Activated CD4-positive, alpha-beta memory T cell treated with anti-CD3 and anti-CD28 coated beads for 36 hours (primary cell): ENCODE results near the gene ZNF827. TPM values are rescaled to one million over a fixed set of nuclear protein-coding genes. Genes with fewer than 3 reads are reported as not detected.
A peak's percentile ranks its signal among the peaks of the same experiment; 100 is the strongest.

ENCODE experiments used
- CTCF ChIA-PET: fragments of 350-600 bp; sonication (Branson Sonifier 250); formaldehyde crosslinking; loops from one replicate; lab custom pipeline; 2021; ENCODE audit warnings: antibody characterized with exemption, inconsistent platforms; lab: Charles Lee
- POLR2A ChIA-PET: fragments of 350-600 bp; sonication (Branson Sonifier 250); formaldehyde crosslinking; loops from one replicate; lab custom pipeline; 2021; ENCODE audit warnings: antibody characterized with exemption; lab: Charles Lee
- DNase-seq: peaks from one replicate; pipeline ENCODE4 v3.0.0-alpha.2; 2020
- H3K27ac Mint-ChIP-seq: one replicate; pipeline ENCODE4 v1.8.0; 2021; ENCODE audit warnings: mixed read lengths
- H3K27me3 Mint-ChIP-seq: one replicate; pipeline ENCODE4 v1.8.0; 2021; ENCODE audit warnings: mixed read lengths
- H3K36me3 Mint-ChIP-seq: one replicate; pipeline ENCODE4 v1.8.0; 2021; ENCODE audit warnings: mixed read lengths
- H3K4me1 Mint-ChIP-seq: one replicate; pipeline ENCODE4 v1.8.0; 2021; ENCODE audit warnings: low read depth, mixed read lengths
- H3K4me3 Mint-ChIP-seq: one replicate; pipeline ENCODE4 v1.8.0; 2021; ENCODE audit warnings: mild to moderate bottlenecking, mixed read lengths
- H3K9me3 Mint-ChIP-seq: one replicate; pipeline ENCODE4 v1.8.0; 2021; ENCODE audit warnings: mixed read lengths
- intact Hi-C: fragments of 100-400 bp; cut with micrococcal nuclease; formaldehyde crosslinking; loops from one replicate; pipeline ENCODE4 v1.15.1; 2023
- total RNA-seq, 2 experiments: library from RNA; stranded (reverse); gene quantifications; one replicate each; pipeline ENCODE4 v1.2.3, GENCODE V29; 2021

Gene ZNF827
- total RNA-seq, 2 experiments from 2014 or later: 17.3 to 17.7 TPM

DNA sequence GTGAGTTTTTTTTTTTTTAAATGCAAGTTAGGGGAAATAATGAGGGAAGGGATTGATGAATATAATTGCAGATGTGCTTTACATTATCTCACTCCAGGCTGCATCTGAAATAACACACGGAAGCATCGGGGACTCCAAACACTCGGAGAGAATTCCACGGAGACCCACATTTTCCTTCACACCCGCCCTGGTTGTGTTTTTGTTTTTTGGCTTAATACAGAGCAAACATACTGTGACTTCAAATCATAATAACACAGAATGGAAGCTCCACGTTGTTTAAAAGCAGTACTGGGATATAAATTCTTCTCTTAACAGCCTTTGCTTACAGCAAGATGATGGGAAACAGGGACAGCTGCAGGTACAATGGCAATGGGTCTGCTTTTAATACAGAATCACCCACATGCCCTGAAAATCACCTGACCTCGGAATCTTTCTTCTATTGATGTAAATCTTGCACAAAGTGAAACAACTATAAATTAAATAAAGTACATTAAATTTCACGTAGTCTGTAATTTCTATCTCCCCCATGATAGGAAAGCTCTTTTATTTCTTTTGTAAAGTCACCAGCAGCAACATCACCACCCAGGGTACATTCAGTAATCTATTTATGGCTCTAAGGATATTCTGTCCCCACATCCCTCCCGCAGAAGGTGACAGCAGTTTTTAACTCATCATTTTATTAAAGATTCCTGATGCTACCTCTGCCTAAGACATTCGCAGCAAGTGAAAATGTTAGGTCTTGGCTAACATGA lies 119.3 kb downstream of the ZNF827 start:
- Mint-ChIP-seq H3K4me1 (peaks cover 29% of the 10 kb centered on the region), H3K9me3 (no peaks in the 10 kb centered on the region), H3K27ac (no peak overlapping the region), H3K27me3 (no peaks in the 10 kb centered on the region), H3K36me3 (peaks cover 67% of the 10 kb centered on the region), H3K4me3 (no peak overlapping the region)
- no peak for DNase-seq
- intact Hi-C loops: no loop called here
- ChIA-PET POLR2A (no interaction called here), CTCF (interaction anchor here (0.8 kb wide), 1 partner anchor 182 kb away, joined by 4 read pairs; no protein-coding TSS in a partner anchor)

DNA sequence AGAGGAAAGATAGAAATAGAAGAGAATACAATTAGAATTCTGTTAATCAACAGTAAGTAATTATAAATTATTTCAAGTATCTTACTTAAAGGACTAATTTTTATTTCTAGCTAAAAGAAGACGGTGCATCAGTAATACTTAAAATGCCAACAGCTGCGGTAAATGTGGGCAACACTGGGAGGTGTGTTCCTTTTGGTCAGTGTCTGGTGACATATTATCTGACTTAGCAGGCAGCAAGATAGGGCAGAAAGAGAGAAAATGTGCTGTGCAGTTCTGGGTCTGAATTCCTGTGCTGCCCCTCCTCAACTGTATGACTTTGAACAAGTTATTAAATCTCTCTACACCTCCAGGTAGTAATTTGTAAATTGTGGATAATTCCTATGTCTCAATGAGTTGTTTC lies 120.6 kb downstream of the ZNF827 start:
- H3K27ac Mint-ChIP-seq: no peak overlapping the region
- no peaks in the 10 kb centered on the region for H3K27me3 Mint-ChIP-seq
- H3K4me3 Mint-ChIP-seq: no peak overlapping the region
- peaks cover 37% of the 10 kb centered on the region for H3K4me1 Mint-ChIP-seq
- H3K9me3 Mint-ChIP-seq: no peaks in the 10 kb centered on the region
- CTCF ChIA-PET: no interaction called here
- POLR2A ChIA-PET: no interaction called here
- intact Hi-C loops: no loop called here
- DNase-seq: no peak
- H3K36me3 Mint-ChIP-seq: peaks cover 70% of the 10 kb centered on the region

DNA sequence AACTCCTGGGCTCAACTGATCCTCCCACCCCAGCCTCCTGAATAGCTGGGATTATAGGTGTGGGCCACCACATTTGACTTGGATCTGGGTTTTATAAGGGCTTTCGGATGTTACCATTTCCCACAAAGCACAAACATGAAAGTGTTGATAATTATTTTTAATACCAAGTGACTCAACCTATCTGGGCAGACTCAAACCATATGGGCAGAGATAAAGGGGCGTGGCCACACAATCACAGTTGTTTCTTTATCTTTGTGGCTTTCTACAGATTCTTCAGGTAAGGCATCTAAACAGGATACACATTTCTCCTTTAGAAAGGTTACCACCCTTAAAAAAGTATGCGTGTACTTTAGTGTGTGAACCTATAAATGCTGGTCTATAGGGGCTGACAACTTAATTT lies 122.5 kb downstream of the ZNF827 start:
- intact Hi-C loops: no loop called here
- Mint-ChIP-seq H3K27ac (no peak overlapping the region), H3K36me3 (peaks cover 74% of the 10 kb centered on the region), H3K27me3 (no peaks in the 10 kb centered on the region), H3K4me1 (peaks cover 42% of the 10 kb centered on the region), H3K9me3 (no peaks in the 10 kb centered on the region), H3K4me3 (no peak overlapping the region)
- CTCF ChIA-PET: no interaction called here
- POLR2A ChIA-PET: interaction anchor here (0.9 to 1.3 kb wide), 2 partner anchors 9 to 12 kb away, joined by 3 read pairs; no protein-coding TSS in a partner anchor
- no peak for DNase-seq

GRCh38 chr4:145815626-145816025 lies 123.0 kb downstream of the ZNF827 start:
- no peak for DNase-seq
- Mint-ChIP-seq H3K27ac (peak overlapping the region; percentile 82), H3K27me3 (no peaks in the 10 kb centered on the region), H3K9me3 (no peaks in the 10 kb centered on the region), H3K4me3 (no peak overlapping the region), H3K36me3 (peaks cover 75% of the 10 kb centered on the region), H3K4me1 (peaks cover 44% of the 10 kb centered on the region)
- CTCF ChIA-PET: interaction anchor here (0.8 kb wide), 1 partner anchor 42 kb away, joined by 3 read pairs; no protein-coding TSS in a partner anchor
- intact Hi-C loops: loop anchor here (1.0 kb wide), 1 partner anchor 8 kb away; no protein-coding TSS in a partner anchor
- POLR2A ChIA-PET: interaction anchor here (0.8 to 1.1 kb wide), 3 partner anchors 9 to 196 kb away, joined by 3 to 5 read pairs (median 3); no protein-coding TSS in a partner anchor

DNA sequence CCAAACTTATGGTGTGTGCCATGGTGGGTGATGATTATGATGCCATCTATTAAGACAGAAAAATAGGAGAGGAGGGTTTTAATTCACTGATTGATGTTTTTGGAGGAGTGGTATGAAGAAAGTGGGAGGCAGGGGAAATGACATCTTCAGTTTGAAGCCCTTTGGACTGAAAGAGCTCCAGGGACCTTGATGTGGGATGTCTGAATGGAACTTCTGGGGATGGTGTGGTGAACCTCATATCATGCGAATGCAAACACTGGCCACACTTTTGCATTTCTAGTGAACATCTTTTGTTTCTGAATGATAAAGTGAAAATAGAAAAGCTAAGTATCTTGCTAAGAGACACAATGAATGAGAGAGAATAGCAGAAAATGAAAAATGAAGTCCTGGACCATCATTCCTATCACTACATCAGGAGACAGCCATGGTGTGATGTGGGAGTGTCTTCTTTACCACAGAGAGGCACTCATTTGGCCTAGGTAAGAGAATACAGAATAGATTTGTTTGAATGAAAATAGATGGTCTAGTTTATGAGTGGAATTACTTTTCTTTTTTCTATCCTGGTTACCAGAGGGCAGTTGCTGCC lies 123.5 kb downstream of the ZNF827 start:
- Mint-ChIP-seq H3K27me3 (no peaks in the 10 kb centered on the region), H3K4me3 (no peak overlapping the region), H3K4me1 (peaks cover 48% of the 10 kb centered on the region), H3K9me3 (no peaks in the 10 kb centered on the region), H3K27ac (peak overlapping the region; percentile 82), H3K36me3 (peaks cover 75% of the 10 kb centered on the region)
- DNase-seq: peak; percentile 61
- ChIA-PET POLR2A (interaction anchor here (0.8 to 1.1 kb wide), 3 partner anchors 9 to 195 kb away, joined by 3 to 5 read pairs (median 3); no protein-coding TSS in a partner anchor), CTCF (interaction anchor here (0.8 kb wide), 1 partner anchor 41 kb away, joined by 3 read pairs; no protein-coding TSS in a partner anchor)
- intact Hi-C loops: loop anchor here (1.0 kb wide), 1 partner anchor 8 kb away; no protein-coding TSS in a partner anchor

DNA sequence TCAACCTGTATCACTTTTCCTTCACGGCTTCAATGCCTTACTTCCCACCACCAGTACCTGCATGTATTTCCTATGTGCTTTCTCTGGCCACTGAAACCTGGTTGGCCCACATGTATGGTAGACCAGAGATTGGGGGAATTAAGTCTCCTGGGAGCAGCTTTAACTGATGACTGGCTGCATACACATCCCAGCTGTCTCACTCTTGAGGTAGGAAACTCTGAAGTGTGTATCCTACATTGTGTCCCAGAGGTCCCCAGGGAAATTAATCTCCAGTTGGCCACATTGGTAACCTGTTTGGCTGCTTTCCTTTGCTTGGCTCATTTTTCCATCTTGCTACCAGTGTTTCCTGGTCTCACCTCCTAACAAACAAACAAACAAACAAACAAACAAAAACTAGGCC lies 124.4 kb downstream of the ZNF827 start:
- ChIA-PET POLR2A (no interaction called here), CTCF (no interaction called here)
- H3K4me3 Mint-ChIP-seq: no peak overlapping the region
- H3K36me3 Mint-ChIP-seq: peaks cover 73% of the 10 kb centered on the region
- intact Hi-C loops: no loop called here
- no peak for DNase-seq
- H3K4me1 Mint-ChIP-seq: peaks cover 55% of the 10 kb centered on the region
- no peaks in the 10 kb centered on the region for H3K27me3 Mint-ChIP-seq
- peak overlapping the region; percentile 82 for H3K27ac Mint-ChIP-seq
- H3K9me3 Mint-ChIP-seq: no peaks in the 10 kb centered on the region

GRCh38 chr4:145812919-145813318 lies 125.7 kb downstream of the ZNF827 start:
- Mint-ChIP-seq H3K4me3 (no peak overlapping the region), H3K9me3 (no peaks in the 10 kb centered on the region), H3K4me1 (peaks cover 69% of the 10 kb centered on the region), H3K27ac (no peak overlapping the region), H3K27me3 (no peaks in the 10 kb centered on the region), H3K36me3 (peaks cover 67% of the 10 kb centered on the region)
- CTCF ChIA-PET: no interaction called here
- intact Hi-C loops: no loop called here
- POLR2A ChIA-PET: no interaction called here
- DNase-seq: no peak

GRCh38 chr4:145808848-145809512 lies 129.6 kb downstream of the ZNF827 start:
- ChIA-PET POLR2A (interaction anchor here (1.6 to 1.9 kb wide), 3 partner anchors 20 to 189 kb away, joined by 6 to 8 read pairs (median 7); partner anchors contain the start of genes MMAA and ZNF827), CTCF (no interaction called here)
- peaks cover 66% of the 10 kb centered on the region for H3K4me1 Mint-ChIP-seq
- H3K27me3 Mint-ChIP-seq: no peaks in the 10 kb centered on the region
- peak overlapping the region; percentile 89 for H3K27ac Mint-ChIP-seq
- no peak overlapping the region for H3K4me3 Mint-ChIP-seq
- H3K36me3 Mint-ChIP-seq: peaks cover 46% of the 10 kb centered on the region
- no peaks in the 10 kb centered on the region for H3K9me3 Mint-ChIP-seq
- intact Hi-C loops: loop anchor here (1.0 to 10.0 kb wide), 15 partner anchors 20 to 713 kb away; partner anchors contain the start of genes LSM6, MMAA, SLC10A7 and SMAD1
- DNase-seq: peak; percentile 39

GRCh38 chr4:145808021-145808650 lies 130.5 kb downstream of the ZNF827 start:
- Mint-ChIP-seq H3K27me3 (no peaks in the 10 kb centered on the region), H3K27ac (peak overlapping the region; percentile 89), H3K36me3 (peaks cover 38% of the 10 kb centered on the region), H3K4me3 (peak overlapping the region; percentile 30), H3K4me1 (peaks cover 65% of the 10 kb centered on the region), H3K9me3 (no peaks in the 10 kb centered on the region)
- DNase-seq: peak; percentile 60
- CTCF ChIA-PET: interaction anchor here (0.6 to 0.7 kb wide), 3 partner anchors 21 to 131 kb away, joined by 3 read pairs; partner anchors contain the start of gene ZNF827
- POLR2A ChIA-PET: interaction anchor here (0.6 to 1.9 kb wide), 8 partner anchors 21 to 468 kb away, joined by 3 to 8 read pairs (median 6); partner anchors contain the start of genes MMAA and ZNF827
- intact Hi-C loops: loop anchor here (1.0 to 10.0 kb wide), 15 partner anchors 21 to 714 kb away; partner anchors contain the start of genes LSM6, MMAA, SLC10A7 and SMAD1

GRCh38 chr4:145805490-145805889 lies 133.1 kb downstream of the ZNF827 start:
- H3K27me3 Mint-ChIP-seq: no peaks in the 10 kb centered on the region
- no peaks in the 10 kb centered on the region for H3K9me3 Mint-ChIP-seq
- peaks cover 29% of the 10 kb centered on the region for H3K36me3 Mint-ChIP-seq
- intact Hi-C loops: loop anchor here (5.0 to 10.0 kb wide), 4 partner anchors 33 to 717 kb away; partner anchors contain the start of genes SLC10A7 and SMAD1
- POLR2A ChIA-PET: interaction anchor here (0.6 to 1.8 kb wide), 2 partner anchors 21 to 38 kb away, joined by 3 to 5 read pairs; no protein-coding TSS in a partner anchor
- peak overlapping the region; percentile 77 for H3K27ac Mint-ChIP-seq
- H3K4me1 Mint-ChIP-seq: peaks cover 58% of the 10 kb centered on the region
- H3K4me3 Mint-ChIP-seq: no peak overlapping the region
- DNase-seq: no peak
- CTCF ChIA-PET: no interaction called here

- ChIA-PET POLR2A (no interaction called here), CTCF (no interaction called here)
- H3K27ac Mint-ChIP-seq: no peak overlapping the region
- intact Hi-C loops: loop anchor here (10.0 kb wide), 1 partner anchor 319 kb away; the partner anchor contains the start of gene SMAD1
- no peak overlapping the region for H3K4me3 Mint-ChIP-seq
- H3K36me3 Mint-ChIP-seq: peaks cover 21% of the 10 kb centered on the region
- no peaks in the 10 kb centered on the region for H3K9me3 Mint-ChIP-seq
- no peaks in the 10 kb centered on the region for H3K27me3 Mint-ChIP-seq
- peaks cover 48% of the 10 kb centered on the region for H3K4me1 Mint-ChIP-seq
- no peak for DNase-seq
Observed at GRCh38 chr4:145804116-145804515, 134.5 kb downstream of the ZNF827 start.
